ENCODE measurements around the gene RBM19. TPM values are rescaled to one million over a fixed set of nuclear protein-coding genes. Genes with fewer than 3 reads are reported as not detected.

RBM19 gene
- total and polyA plus RNA-seq, 2 donors (not counting 3 experiments of a cell fraction or from before 2014, with no cell fraction given), result 13.2 to 34.4 TPM

GRCh38 chr12:113797535-113797868 lies 168.6 kb downstream of the RBM19 start:
- H3K27ac ChIP-seq (ENCODE audit: insufficient read depth, low read depth, low read length), result no peak overlapping the region
- no peak for TF ChIP-seq CTCF (IDR thresholded peaks at IDR 0.05; ENCODE audit: extremely low read depth in 1 of 2, insufficient read depth in 1 of 2, low read depth in 1 of 2, low read length in 2 of 2)
- TF ChIP-seq POLR2AphosphoS5 (IDR thresholded peaks at IDR 0.05; ENCODE audit: insufficient read depth, low read depth, low read length), result no peak
- TF ChIP-seq JUN (IDR thresholded peaks at IDR 0.05; ENCODE audit: borderline replicate concordance, insufficient read depth, insufficient read length, low read depth), result no peak
- no peak for TF ChIP-seq MAX (IDR thresholded peaks at IDR 0.05; ENCODE audit: insufficient read depth, insufficient read length)
- no peak for TF ChIP-seq EZH2 (IDR thresholded peaks at IDR 0.05; ENCODE audit: borderline replicate concordance, low read depth, low read length, severe bottlenecking)
- no peak for TF ChIP-seq POLR2A (IDR thresholded peaks at IDR 0.05; ENCODE audit: low read depth, low read length)
- no peak for TF ChIP-seq GATA2 (IDR thresholded peaks at IDR 0.05; ENCODE audit: insufficient read depth, insufficient read length, low read depth, low read length)
- TF ChIP-seq FOS (IDR thresholded peaks at IDR 0.05; ENCODE audit: borderline replicate concordance, insufficient read depth, low read length), result no peak
- no peak for TF ChIP-seq MYC (IDR thresholded peaks at IDR 0.05; ENCODE audit: low read depth, low read length)

More at GRCh38 chr12:113797535-113797868, 168.6 kb downstream of the RBM19 start:
- Histone ChIP-seq H3K9me1 (replicated peaks; ENCODE audit: control insufficient read depth, extremely low read depth, insufficient read depth, low read length) (no peaks in the 10 kb centered on the region), H3K4me3 (replicated peaks in 1 of 3; ENCODE audit: insufficient read depth in 1 of 3, low read depth in 1 of 3, low read length in 3 of 3) (no peak overlapping the region), H3K79me2 (ENCODE audit: control insufficient read depth, insufficient read depth, low read length) (no peaks in the 10 kb centered on the region), H2AFZ (ENCODE audit: low read depth, low read length) (no peak overlapping the region), H3K9ac (replicated peaks; ENCODE audit: extremely low read depth, insufficient read depth, low read length) (no peak overlapping the region), H3K36me3 (ENCODE audit: control insufficient read depth in 2 of 2, extremely low read depth in 1 of 2, insufficient read depth in 2 of 2, low read length in 2 of 2) (no peaks in the 10 kb centered on the region), H4K20me1 (replicated peaks; ENCODE audit: control insufficient read depth, extremely low read depth, insufficient read depth, low read length) (no peaks in the 10 kb centered on the region), H3K4me2 (ENCODE audit: insufficient read depth, low read length) (no peak overlapping the region), H3K27me3 (ENCODE audit: control insufficient read depth in 2 of 2, insufficient read depth in 2 of 2, low read length in 2 of 2) (no peaks in the 10 kb centered on the region), H3K9me3 (replicated peaks; ENCODE audit: control insufficient read depth, insufficient read depth, low read length) (no peaks in the 10 kb centered on the region), H3K4me1 (ENCODE audit: control insufficient read depth, extremely low read depth, insufficient read depth, low read length) (no peaks in the 10 kb centered on the region)
- no TSS peak for BruUV-seq (replicated peaks)
- CTCF ChIA-PET, result no interaction called here
- POLR2A ChIA-PET, result no interaction called here
- intact Hi-C loops (cut with micrococcal nuclease) (no loop called here), dilution Hi-C loops (cut with MboI; ENCODE audit: extremely low pct_ligation_motif_present, low sequenced_read_pairs) (no loop called here)
- FAIRE-seq (no peak), DNase-seq (ENCODE audit: low read depth, low spot score) (no peak)

All from endothelial cell of umbilical vein (primary cell).